DND-41 (cell line): ENCODE results near the gene CTBP1.

ENCODE experiments used
- EZH2 ChIP-seq: IDR thresholded peaks from 3 replicates; pipeline ENCODE4 v1.6.1; 2012; ENCODE audit warnings: borderline replicate concordance, low read depth, mild to moderate bottlenecking, moderate library complexity, low read length, inconsistent platforms; ENCODE audit not compliant: severe bottlenecking
- TF ChIP-seq, protein P1 (sequence below): IDR thresholded peaks from 2 replicates; pipeline ENCODE4 v1.5.1; 2012; ENCODE audit warnings: borderline replicate concordance, low read length, moderate library complexity, mild to moderate bottlenecking; ENCODE audit not compliant: poor library complexity, severe bottlenecking; ENCODE audit errors: extremely low read depth

DNA sequence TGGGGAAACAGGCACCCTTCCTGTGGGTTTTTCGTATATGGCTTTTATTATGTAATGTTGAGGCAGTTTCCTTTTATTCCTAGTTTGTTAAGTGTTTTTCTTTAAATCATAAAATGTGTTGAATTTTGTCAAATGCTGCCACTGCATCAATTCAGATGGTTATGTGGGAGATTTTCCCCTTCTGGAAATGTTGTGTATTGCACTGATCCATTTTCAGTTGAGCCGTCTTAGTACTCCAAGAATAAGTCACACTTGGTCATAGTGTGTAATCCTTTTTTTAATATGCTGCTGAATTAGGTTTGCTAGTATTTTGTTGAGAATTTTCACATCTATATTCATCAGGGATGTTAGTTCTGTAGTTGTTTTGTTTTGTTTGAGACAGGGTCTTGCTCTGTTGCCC lies 9.5 kb upstream of the CTBP1 start:
- TF ChIP-seq, protein P1, sequence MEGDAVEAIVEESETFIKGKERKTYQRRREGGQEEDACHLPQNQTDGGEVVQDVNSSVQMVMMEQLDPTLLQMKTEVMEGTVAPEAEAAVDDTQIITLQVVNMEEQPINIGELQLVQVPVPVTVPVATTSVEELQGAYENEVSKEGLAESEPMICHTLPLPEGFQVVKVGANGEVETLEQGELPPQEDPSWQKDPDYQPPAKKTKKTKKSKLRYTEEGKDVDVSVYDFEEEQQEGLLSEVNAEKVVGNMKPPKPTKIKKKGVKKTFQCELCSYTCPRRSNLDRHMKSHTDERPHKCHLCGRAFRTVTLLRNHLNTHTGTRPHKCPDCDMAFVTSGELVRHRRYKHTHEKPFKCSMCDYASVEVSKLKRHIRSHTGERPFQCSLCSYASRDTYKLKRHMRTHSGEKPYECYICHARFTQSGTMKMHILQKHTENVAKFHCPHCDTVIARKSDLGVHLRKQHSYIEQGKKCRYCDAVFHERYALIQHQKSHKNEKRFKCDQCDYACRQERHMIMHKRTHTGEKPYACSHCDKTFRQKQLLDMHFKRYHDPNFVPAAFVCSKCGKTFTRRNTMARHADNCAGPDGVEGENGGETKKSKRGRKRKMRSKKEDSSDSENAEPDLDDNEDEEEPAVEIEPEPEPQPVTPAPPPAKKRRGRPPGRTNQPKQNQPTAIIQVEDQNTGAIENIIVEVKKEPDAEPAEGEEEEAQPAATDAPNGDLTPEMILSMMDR, result peak; percentile 18
- no peak for TF ChIP-seq EZH2
